Activated CD8-positive, alpha-beta T cell treated with anti-CD3 and anti-CD28 coated beads for 36 hours (primary cell): ENCODE results near the gene ARIH2. TPM values are rescaled to one million over a fixed set of nuclear protein-coding genes. Genes with fewer than 3 reads are reported as not detected.

Experiments used
- ATAC-seq: fragments of 200-7000 bp; cut with Tn5 transposase; one replicate; pipeline ENCODE4 v1.10.0; 2021; ENCODE audit warnings: mild to moderate bottlenecking, moderate library complexity
- CTCF ChIA-PET: fragments of 350-600 bp; sonication (Branson Sonifier 250); formaldehyde crosslinking; loops from one replicate; lab custom pipeline; 2021; ENCODE audit warnings: antibody characterized with exemption; lab: Charles Lee
- POLR2A ChIA-PET: fragments of 350-600 bp; sonication (Branson Sonifier 250); formaldehyde crosslinking; loops from one replicate; lab custom pipeline; 2021; ENCODE audit warnings: antibody characterized with exemption; lab: Charles Lee
- DNase-seq: peaks from one replicate; pipeline ENCODE4 v3.0.0-alpha.2; 2020
- H3K27ac Mint-ChIP-seq: one replicate; pipeline ENCODE4 v1.8.0; 2021; ENCODE audit warnings: mild to moderate bottlenecking, mixed read lengths
- H3K27me3 Mint-ChIP-seq: one replicate; pipeline ENCODE4 v1.8.0; 2021; ENCODE audit warnings: mixed read lengths
- H3K36me3 Mint-ChIP-seq: one replicate; pipeline ENCODE4 v1.8.0; 2021; ENCODE audit warnings: low read depth, mixed read lengths
- H3K4me1 Mint-ChIP-seq: one replicate; pipeline ENCODE4 v1.8.0; 2021; ENCODE audit warnings: low read depth, mixed read lengths
- H3K4me3 Mint-ChIP-seq: one replicate; pipeline ENCODE4 v1.8.0; 2021; ENCODE audit warnings: mild to moderate bottlenecking, moderate library complexity, mixed read lengths
- H3K9me3 Mint-ChIP-seq: one replicate; pipeline ENCODE4 v1.8.0; 2021; ENCODE audit warnings: mixed read lengths
- CTCF ChIP-seq: fragments of 200-600 bp; IDR thresholded peaks from one replicate; pipeline ENCODE4 v1.8.0; 2022; ENCODE audit warnings: antibody characterized with exemption, mild to moderate bottlenecking
- intact Hi-C: fragments of 100-400 bp; cut with micrococcal nuclease; formaldehyde crosslinking; loops from one replicate; pipeline ENCODE4 v1.10.0; 2022
- total RNA-seq, 2 experiments: library from RNA; stranded (reverse); gene quantifications; one replicate each; pipeline ENCODE4 v1.2.3, GENCODE V29; 2021

ARIH2 gene
- total RNA-seq, 2 experiments from 2014 or later = 98.2 to 115 TPM

- ChIA-PET CTCF (no interaction called here), POLR2A (no interaction called here)
- DNase-seq = no peak
- no peak for ATAC-seq
- H3K27ac Mint-ChIP-seq = peak overlapping the region; percentile 60
- no peak for TF ChIP-seq CTCF
- H3K9me3 Mint-ChIP-seq = no peaks in the 10 kb centered on the region
- intact Hi-C loops = no loop called here
- H3K4me3 Mint-ChIP-seq = no peak overlapping the region
- H3K27me3 Mint-ChIP-seq = no peaks in the 10 kb centered on the region
- H3K4me1 Mint-ChIP-seq = peaks cover 13% of the 10 kb centered on the region
- H3K36me3 Mint-ChIP-seq = peaks cover 17% of the 10 kb centered on the region
Observed at GRCh38 chr3:48962340-48962739, 43.7 kb downstream of the ARIH2 start.

- Mint-ChIP-seq H3K9me3 (no peaks in the 10 kb centered on the region), H3K4me3 (no peak overlapping the region), H3K36me3 (peaks cover 14% of the 10 kb centered on the region), H3K27me3 (no peaks in the 10 kb centered on the region), H3K4me1 (peaks cover 13% of the 10 kb centered on the region), H3K27ac (peak overlapping the region; percentile 30)
- TF ChIP-seq CTCF = no peak
- ChIA-PET POLR2A (no interaction called here), CTCF (no interaction called here)
- ATAC-seq (no peak), DNase-seq (no peak)
- intact Hi-C loops = no loop called here
Observed at GRCh38 chr3:48962939-48963338, 44.3 kb downstream of the ARIH2 start.

- Mint-ChIP-seq H3K27ac (no peak overlapping the region), H3K27me3 (no peaks in the 10 kb centered on the region), H3K36me3 (peaks cover 17% of the 10 kb centered on the region), H3K9me3 (no peaks in the 10 kb centered on the region), H3K4me1 (peaks cover 13% of the 10 kb centered on the region), H3K4me3 (no peak overlapping the region)
- no peak for TF ChIP-seq CTCF
- ChIA-PET POLR2A (no interaction called here), CTCF (interaction anchor here (1.2 kb wide), 1 partner anchor 12 kb away, joined by 4 read pairs; no protein-coding TSS in a partner anchor)
- intact Hi-C loops = no loop called here
- DNase-seq (no peak), ATAC-seq (no peak)
Observed at GRCh38 chr3:48963591-48963990, 44.9 kb downstream of the ARIH2 start.

- no peaks in the 10 kb centered on the region for H3K27me3 Mint-ChIP-seq
- intact Hi-C loops = no loop called here
- no peak for DNase-seq
- H3K9me3 Mint-ChIP-seq = no peaks in the 10 kb centered on the region
- H3K4me3 Mint-ChIP-seq = no peak overlapping the region
- ChIA-PET POLR2A (interaction anchor here (0.7 to 1.1 kb wide), 3 partner anchors 55 to 222 kb away, joined by 3 to 5 read pairs (median 3); partner anchors contain the start of gene NDUFAF3), CTCF (interaction anchor here (1.5 kb wide), 1 partner anchor 21 kb away, joined by 6 read pairs; no protein-coding TSS in a partner anchor)
- peaks cover 13% of the 10 kb centered on the region for H3K4me1 Mint-ChIP-seq
- H3K27ac Mint-ChIP-seq = peak overlapping the region; percentile 64
- peaks cover 30% of the 10 kb centered on the region for H3K36me3 Mint-ChIP-seq
- no peak for ATAC-seq
- no peak for TF ChIP-seq CTCF
Observed at GRCh38 chr3:48966367-48966766, 47.7 kb downstream of the ARIH2 start.

- intact Hi-C loops = no loop called here
- POLR2A ChIA-PET = interaction anchor here (0.7 to 1.1 kb wide), 3 partner anchors 55 to 94 kb away, joined by 3 read pairs; partner anchors contain the start of gene NDUFAF3
- DNase-seq = peak; percentile 48
Observed at GRCh38 chr3:48966876-48967361, 48.3 kb downstream of the ARIH2 start.

More at GRCh38 chr3:48966876-48967361, 48.3 kb downstream of the ARIH2 start:
- Mint-ChIP-seq H3K36me3 (peaks cover 36% of the 10 kb centered on the region), H3K27me3 (no peaks in the 10 kb centered on the region), H3K4me1 (peaks cover 13% of the 10 kb centered on the region), H3K27ac (peak overlapping the region; percentile 73), H3K4me3 (no peak overlapping the region), H3K9me3 (no peaks in the 10 kb centered on the region)
- no peak for TF ChIP-seq CTCF
- ATAC-seq = no peak
- CTCF ChIA-PET = interaction anchor here (1.5 kb wide), 1 partner anchor 21 kb away, joined by 6 read pairs; no protein-coding TSS in a partner anchor
